ENCODE results near the gene TTLL5.

The TTLL5 gene

GRCh38 chr14:75871181-75871880 is 210.3 kb downstream of the TTLL5 start:
- no peak for DNase-seq

GRCh38 chr14:75875958-75876357 is 214.9 kb downstream of the TTLL5 start:
- no peak for DNase-seq

DNA sequence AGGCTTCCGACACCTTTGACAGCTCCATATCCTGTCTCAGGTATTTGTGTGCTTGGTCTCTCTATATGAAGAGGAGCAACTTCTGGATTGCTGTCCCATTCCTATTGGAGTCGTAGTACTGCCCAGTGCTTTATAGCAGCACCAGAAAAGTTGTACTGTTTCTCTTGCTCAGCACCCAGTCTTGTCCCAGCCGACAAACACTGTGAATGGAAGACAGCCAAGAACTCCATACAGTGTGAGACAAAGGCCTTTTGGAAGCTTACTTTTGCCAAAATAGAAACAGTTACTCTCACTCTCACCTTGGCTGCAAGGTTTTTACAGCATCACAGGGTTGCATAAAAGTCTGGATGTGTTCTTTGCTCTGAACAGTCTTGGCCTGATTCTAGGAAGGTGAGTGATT is 215.5 kb downstream of the TTLL5 start:
- peak; percentile 15 to 67 for DNase-seq

DNA sequence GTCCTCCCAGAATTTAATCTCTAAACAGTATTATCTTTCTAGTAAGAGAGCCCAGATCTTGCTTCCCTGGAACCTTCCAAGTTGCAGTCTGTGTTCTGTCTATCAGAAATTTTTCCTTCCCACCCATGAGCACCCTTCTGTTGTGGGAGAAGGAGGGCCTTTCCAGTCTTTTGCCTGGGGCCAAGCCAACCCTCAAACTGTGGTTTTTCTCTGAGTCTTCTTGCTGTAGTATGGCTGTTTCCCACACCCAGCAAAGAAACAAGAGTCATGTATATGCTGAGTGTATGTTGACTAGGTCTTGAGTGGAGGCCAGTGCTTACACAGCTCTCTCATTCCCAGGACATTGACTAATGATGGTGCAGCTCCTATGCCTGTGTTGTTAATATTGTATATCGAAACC is 216.2 kb downstream of the TTLL5 start:
- no peak for DNase-seq

- no peak for DNase-seq
Observed at GRCh38 chr14:75877884-75878283, 216.8 kb downstream of the TTLL5 start.

GRCh38 chr14:75879031-75879430 is 218.0 kb downstream of the TTLL5 start:
- peak in 1 of 2 donors; percentile 19 for DNase-seq

- DNase-seq: no peak
Observed at GRCh38 chr14:75880512-75880911, 219.5 kb downstream of the TTLL5 start.

DNA sequence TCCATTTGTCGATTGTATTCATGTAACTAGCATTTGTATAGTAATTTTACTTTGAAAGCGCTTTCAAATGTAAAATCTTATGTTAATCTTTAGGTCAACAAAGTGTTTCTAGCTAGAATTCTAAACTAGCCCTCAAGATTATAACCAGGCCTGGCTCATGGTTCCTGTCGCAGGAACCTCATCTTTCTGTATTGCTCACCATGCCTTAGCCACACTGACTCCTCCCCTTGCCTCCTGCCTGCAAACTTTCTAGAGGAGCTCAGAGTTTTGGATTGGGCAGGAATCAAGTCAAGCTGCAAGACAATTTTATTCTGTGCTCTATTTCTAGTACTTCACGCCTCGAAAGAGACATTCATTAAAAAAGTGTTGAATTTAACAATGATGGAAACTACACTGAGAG is 220.9 kb downstream of the TTLL5 start:
- DNase-seq: no peak

- no peak for DNase-seq
Observed at GRCh38 chr14:75884198-75884611, 223.2 kb downstream of the TTLL5 start.

- DNase-seq: no peak
Observed at GRCh38 chr14:75885829-75886228, 224.8 kb downstream of the TTLL5 start.

DNA sequence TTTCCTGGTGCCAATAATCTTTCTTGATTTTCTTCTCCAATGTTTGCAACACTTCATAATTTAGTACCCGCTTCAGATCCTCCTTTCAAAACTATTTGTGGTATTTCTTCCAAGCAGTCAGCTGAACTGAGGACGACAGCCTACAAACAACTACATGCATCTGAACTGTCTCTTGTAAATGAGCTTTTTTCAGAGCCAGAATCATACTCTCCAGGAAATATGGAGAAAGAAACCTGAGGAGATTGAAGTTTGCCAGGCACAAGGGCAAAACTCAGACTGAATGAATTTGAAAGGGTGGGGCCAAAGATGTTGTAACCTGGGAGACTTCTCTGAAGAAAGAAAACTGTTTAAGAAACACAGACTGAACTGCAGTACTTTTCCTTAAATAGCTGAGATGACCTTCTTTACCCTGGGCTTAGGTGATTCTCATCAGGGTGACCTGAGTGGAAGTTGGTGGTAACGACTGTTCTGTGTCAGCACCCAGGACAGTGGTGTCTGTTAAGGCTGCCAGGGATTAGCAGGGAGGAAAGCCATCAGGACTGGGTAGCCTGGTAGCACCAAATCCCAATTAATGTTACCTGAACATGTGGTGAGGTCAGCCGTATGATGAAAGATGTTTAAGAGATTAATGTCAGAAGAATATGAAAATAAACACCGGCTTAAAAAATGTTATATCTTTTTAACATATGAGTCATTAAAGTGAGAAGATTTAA is 225.7 kb downstream of the TTLL5 start:
- no peak for DNase-seq

- DNase-seq: no peak
Observed at GRCh38 chr14:75888945-75889344, 227.9 kb downstream of the TTLL5 start.

GRCh38 chr14:75896341-75896740 is 235.3 kb downstream of the TTLL5 start:
- DNase-seq: no peak

DNA sequence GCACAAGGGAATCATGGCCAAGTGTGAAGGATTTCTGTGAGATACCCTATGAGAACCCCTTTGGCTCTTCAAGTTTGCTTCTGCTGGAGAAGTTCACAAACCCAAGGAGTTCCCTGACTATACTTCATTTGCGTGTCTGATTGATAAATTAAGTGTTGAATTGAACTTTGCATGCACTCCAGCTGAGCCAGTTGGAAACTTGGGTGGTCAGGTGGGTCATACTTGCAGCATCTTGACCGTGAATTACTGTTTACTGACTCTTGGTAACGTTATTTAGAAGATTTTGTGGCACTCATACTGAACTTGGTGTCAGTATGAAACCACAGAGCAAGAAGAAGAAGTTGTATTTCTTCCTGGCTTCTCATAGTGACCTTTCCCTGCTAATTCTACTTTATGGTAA is 243.3 kb downstream of the TTLL5 start:
- no peak for DNase-seq

- no peak for DNase-seq
Observed at GRCh38 chr14:75905147-75905904, 244.3 kb downstream of the TTLL5 start.

GRCh38 chr14:75906228-75906627 is 245.2 kb downstream of the TTLL5 start:
- no peak for DNase-seq

GRCh38 chr14:75906680-75907280 is 245.7 kb downstream of the TTLL5 start:
- peak; percentile 51 to 83 for DNase-seq

DNA sequence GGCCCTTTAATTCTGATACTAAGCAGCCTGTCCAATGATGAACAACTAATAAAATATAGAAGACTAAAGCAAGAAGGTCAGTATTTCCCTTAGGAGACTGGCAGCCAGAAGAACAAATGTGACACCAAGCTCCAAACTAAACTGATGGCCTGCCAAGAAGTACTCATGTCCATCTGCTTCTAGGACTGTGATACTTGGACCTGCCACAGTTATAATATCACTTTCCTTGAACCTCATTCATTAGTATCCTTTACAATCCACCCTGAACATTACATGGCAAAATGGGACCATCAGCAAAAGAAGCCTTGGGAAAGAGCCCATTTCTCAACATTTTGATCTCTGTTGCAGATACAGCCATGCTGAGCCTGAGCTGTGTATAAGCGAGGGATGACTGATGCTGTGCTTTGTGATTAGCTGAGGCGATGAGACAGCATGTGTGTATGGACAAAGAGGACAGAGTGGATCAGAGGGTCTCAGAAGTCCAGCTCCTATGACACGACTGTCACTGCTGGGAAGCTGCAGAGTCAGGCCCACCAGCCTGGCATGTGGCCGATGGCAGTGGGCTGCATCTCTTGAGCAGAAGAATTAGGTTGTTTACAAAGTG is 246.8 kb downstream of the TTLL5 start:
- no peak for DNase-seq

DNA sequence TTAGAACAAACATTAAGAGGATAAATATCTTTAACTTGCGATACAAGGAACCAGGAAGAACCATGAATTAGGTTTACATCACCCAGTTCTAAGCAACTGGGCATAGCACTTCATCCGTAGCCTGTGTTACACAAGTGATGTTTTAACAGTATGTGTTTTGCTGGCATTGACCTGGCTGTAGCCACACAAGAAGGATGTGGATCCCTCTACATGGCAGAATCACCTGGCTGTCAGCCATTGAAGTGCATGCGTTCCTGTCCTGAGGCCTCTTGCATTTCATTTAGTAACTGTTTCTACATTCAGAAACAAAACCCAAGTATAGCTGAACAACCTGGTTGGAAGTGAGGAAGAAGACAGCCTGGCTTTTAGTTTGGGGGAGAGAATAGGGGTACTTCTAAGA is 248.6 kb downstream of the TTLL5 start:
- no peak for DNase-seq

- no peak for DNase-seq
Observed at GRCh38 chr14:75910048-75910447, 249.0 kb downstream of the TTLL5 start.

DNA sequence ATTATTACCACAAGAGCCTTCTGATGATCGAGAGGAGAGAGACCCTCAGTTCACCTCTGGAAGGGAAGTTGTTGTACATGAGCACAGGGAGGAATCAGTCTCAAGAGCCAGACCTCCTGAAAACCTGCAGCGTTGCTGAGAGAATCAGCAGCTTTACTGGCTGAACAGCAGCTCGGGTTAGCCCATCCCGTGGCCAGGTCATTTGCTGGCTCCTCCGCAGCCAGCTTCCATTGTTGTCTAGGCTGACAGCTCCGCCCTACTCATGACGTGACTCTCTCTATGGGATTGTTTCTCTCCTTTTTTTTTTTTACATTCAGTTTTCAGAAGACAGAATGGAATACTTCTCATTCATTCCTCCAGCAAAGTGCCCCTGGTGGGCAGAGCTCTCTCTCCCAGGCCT is 250.8 kb downstream of the TTLL5 start:
- peak; percentile 30 to 57 for DNase-seq

GRCh38 chr14:75913183-75913582 is 252.1 kb downstream of the TTLL5 start:
- DNase-seq: no peak

GRCh38 chr14:75915045-75915444 is 254.0 kb downstream of the TTLL5 start:
- no peak for DNase-seq

All from hippocampal formation (tissue), 2 donors.